ENCODE data around the gene KANSL3.
"Not testable (repeated sequence)": the region's sequence is repeated elsewhere in the genome, so short reads cannot be mapped to it uniquely, and the experiment has no call there.

KANSL3 gene

DNA sequence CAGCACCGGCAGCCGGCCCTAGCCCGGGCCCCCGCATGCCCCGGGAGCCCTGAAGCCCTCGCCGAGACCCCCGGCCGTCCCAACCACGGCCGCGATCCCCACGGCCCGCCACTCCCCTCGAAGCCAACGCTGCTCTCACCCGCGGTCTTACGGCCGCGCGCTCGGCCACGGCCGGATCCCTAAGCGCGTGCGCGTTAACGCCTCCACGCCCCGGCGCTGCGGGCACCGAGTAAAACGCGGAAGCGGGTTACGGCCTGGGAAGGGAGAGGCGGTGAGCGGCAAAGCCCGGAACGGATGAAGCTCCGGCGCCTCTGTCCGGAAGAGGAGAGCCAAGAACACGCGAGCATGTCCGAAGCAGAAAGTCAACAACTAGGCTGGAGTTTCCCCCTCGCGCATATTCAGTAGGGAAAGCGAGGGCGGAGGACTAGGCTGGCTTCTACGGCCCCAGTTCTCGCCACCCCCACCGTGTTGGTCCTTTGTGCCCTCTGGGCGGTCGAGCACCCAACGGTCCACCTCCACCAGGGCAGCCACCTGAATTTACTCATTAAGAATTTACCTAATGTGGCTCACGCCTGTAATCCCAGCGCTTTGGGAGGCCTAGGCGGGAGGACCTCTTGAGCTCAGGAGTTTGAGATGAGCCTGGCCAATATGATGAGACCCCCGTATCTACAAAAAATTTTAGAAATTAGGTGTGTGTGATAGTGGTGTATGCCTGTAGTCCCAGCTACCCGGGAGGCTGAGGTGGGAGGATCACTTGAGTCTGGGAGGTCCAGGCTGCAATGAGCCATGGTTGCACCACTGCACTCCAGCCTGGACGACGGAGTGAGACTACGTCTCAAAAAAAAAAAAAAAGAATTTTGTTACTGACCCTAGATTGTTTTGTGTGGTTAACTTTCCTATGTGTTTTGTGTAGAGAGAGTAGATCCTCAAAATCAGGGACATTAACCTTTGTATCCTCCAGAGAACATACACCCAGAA is at the start of gene KANSL3:
Gene KANSL3, minus strand, starts transcription at position 169 of the 978 bp plus-strand sequence. CDS start 1,177 bp downstream, outside the sequence.
- peak; percentile 84 to 86 for DNase-seq (ENCODE audit: low read depth in 2 of 2)

DNA sequence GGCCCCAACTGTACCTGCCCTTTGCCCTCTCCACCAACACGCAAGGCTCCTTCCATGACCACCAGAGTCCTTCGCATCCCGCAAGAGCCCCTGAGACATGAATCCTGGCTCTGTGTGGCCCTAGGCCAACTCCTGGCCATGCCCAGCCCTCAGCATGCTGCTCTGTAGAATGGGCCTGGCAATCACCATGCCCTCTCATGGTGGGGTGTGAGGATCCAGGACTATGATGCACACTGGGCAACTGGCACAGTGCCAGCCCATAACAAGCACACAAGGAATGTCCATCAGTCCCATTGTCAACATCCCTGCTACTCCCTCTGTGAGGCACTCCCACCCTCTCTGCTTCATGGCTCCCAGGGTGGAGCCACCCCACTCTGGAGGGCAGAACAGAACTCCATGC is 49.2 kb upstream of the KANSL3 start:
- DNase-seq (ENCODE audit: low read depth in 2 of 2), result no peak

DNA sequence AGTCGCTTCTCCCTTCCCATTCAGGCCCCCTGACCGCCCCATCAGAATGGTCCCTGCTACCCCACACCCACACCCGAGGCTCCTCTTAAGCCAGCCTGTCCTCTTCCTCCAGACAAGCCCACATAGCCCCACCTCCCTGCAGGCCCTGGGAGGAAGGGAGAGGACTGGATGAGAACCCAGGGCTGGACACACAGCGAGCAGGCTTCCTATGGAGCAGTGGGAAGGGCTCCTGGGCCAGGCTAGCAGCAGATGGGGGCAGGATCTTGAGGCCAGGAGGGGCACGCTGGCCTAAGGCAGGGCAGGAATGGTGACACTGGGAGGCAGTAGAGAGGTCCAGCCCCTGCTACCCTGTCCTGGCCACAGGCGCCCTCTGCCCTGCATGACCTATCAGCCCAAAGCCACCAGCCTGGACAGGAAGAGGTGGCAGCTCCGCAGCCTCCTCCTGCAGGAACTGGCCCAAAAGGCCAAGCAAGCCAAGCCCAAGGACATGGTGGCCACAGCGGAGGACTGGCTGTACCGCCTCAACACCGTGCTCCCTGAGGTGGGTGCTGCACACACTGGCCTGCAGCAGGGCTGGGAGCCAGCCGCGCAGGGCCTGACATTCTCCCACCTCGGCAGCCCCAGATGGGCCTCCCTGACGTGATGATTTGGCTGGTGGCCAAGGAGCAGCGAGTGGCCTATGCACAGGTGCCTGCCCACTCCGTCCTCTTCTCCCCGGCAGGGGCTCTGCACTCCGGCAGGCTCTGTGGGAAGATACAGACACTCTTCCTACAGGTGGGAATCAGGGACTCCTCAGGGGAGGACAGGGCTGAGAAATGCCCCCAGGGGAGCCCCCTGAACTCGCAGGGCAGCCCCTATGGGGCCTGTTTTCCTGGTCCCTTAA is 47.7 kb upstream of the KANSL3 start:
- DNase-seq (ENCODE audit: low read depth in 2 of 2), result no peak

DNA sequence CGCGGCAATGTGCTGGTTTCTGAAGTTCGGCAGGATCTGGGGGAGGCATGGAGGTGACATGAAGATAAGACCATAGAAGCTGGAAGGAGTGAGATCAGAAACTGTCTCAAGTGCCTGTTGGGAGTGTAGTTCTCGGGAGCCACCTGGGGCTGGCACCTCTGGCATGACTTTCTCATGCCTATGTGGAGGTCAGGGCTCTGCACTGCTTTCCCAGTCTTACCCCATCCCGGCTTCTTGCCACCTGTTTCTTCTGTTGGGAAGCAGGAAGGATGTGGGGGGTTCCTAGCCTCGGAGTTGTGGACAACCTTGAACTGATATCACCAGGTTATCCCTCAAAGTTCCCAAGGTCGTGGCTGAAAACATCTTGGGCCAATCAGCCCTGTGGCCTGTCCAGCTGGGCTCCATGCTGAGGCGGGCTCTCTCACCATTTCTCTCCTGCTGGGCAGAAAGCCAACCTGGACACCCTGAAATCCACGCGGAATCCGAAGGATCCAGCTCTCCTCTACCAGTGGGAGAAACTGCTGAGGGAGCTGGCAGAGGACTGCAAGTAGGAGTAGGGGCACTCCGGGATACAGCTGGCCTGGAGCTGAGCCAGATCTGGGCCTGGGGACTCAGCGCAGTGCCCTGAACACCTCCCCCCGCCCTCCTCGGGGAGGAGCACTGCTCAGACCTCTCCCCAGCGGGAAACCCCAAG is 46.9 kb upstream of the KANSL3 start:
- DNase-seq (ENCODE audit: low read depth in 2 of 2), result no peak

DNA sequence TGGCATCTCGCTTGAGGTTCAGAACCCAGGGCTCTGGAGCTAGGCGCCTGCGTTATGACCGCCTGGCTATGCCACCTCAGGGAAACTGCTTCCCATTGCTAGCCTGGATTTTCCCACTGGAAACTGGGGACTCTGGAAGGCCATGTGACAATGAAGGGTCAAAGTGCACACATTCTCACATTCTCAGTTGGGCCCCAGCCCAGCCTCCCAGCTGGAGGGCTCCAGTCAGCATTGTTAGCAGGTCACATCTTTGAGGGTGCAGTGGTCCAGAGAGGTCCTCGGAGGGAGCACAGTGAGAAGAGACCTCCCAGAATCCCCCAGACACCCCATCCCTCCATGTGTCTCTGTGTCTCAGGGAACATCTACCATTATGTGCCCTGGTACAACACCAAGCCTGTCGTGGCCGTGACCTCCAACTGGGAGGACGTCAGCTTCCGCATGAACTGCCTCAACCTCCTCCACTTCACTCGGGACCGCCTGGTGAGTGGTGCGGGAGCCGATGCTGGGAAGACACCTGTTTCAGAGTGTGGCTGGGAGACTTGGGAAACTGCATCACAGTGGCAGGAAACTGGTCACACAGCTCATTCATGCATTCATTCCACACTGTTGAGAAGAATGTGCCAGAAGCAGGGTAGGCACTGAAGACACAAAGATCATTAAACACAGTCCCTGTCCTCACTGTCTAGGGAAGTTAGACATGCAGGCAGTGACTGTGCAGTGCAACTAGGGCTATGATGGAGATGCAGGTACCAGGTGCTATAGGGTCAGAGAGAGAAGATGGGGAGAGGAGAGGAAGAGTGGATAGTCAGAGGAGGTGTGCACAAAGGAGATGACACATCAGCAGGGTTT is 46.1 kb upstream of the KANSL3 start:
- DNase-seq (ENCODE audit: low read depth in 2 of 2), result no peak

DNA sequence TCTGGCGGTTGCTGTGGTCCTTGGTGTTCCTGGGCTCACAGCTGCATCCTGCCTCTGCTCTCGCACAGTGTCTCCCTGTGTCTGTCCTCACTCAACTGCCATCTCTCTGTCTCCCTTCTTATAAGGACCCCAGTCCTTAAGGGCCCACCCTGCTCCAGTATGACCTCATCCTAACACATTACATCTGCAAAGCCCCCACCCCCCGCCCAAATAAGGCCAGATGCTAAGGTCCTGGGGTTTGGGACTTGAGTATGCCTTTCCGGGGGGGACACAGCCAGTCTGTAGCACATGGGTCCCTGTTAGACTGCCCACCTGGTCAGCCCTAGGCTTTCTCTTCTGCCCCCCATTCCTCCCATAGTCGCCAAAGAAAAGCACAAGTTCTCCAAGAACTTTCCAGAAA is 45.2 kb upstream of the KANSL3 start:
- DNase-seq (ENCODE audit: low read depth in 2 of 2), result no peak

DNA sequence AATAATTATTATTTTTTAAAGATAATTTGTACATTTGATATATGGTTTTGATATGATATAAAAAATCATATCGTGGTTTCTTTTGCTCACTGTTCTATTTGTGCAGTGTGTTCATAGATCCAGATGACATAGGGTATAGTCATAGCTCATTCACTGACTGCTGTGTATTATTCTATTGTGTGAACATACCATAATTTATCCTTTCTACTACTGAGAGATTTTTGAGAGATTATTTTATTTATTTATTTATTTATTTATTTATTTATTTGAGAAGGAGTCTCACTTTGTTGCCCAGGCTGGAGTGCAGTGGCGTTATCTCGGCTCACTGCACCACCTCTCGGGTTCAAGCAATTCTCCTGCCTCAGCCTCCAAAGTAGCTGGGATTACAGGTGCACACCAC is 43.4 kb upstream of the KANSL3 start:
- no peak for DNase-seq (ENCODE audit: low read depth in 2 of 2)

DNA sequence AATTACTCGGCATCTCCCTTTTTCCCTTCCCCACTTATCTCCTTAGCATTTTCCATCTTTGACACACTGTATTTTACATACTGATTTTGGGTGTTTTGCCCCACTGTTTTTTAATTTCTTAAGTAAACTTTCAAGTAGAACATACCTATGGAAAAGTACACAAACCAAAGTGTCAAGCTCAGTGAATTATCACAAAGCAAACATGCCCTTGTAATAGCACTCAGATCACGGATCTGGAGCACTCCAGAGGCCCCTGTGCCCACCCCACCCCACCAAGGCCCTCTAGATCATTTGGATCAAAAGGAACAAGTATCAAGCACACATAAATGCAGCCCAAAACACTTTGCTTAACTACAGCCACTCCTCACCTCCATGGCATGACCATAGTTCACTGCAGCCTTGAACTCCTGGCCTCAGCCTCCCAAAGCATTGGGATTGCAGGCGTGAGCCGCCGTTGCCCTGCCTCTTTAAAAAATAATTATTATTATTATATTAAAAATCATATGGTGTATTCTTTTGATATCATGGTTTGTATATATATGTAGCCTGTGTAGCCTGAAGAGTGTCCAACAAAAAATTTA is 42.5 kb upstream of the KANSL3 start:
- no peak for DNase-seq (ENCODE audit: low read depth in 2 of 2)

DNA sequence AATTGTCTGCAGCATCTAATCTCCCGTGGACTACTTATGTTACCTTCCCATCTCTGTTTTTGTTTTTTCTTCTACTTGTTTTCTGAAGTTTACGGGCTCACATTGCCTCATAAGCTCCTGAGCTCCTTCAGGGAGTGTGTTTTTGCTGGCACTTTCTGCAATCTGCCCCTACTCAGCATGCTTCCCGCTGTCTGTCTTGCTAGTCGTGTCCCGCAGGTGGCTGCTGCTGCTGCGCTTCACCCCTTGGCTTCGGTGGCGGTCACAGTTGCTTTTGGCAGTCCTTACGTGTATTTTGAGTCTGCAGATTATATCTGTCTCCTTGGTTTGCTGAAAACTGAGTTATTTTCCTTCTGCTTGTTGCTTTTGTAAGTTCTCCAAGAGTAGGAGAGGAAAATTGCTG is 41.7 kb upstream of the KANSL3 start:
- DNase-seq (ENCODE audit: low read depth in 2 of 2), result no peak

DNA sequence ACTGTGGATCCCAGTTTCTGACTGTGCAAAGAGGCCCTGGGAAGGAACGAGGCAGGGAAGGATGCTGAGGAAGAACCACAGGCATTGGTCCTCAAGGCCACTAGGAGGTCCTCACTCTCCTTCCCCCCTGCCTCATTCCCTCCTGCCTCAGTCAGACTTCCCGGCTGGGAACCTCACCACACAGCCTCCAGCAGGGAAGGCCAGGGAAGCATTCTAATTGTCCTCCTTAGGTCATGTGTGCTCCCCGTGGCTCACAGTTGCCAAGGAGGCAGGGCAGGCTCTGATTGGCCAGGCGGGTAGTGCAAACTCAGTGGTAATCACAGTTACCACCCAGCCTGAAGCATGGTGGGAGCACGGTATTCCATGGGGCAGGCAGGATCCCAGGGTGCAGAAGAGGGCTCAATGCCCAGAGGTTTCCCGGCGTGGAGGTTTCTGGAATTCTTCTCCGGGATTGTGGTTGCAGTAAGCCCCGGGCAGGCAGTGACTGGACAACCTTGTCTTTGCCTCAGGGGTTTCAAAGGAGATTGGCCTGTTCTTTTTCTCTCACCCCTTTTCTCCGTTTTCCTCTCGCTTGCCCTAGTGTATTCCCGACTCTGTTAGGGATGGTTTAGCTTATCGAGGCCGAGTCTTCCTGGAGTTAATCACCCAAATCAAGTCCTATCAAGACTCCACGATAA is 31.6 kb upstream of the KANSL3 start:
- no peak for DNase-seq (ENCODE audit: low read depth in 2 of 2)

DNA sequence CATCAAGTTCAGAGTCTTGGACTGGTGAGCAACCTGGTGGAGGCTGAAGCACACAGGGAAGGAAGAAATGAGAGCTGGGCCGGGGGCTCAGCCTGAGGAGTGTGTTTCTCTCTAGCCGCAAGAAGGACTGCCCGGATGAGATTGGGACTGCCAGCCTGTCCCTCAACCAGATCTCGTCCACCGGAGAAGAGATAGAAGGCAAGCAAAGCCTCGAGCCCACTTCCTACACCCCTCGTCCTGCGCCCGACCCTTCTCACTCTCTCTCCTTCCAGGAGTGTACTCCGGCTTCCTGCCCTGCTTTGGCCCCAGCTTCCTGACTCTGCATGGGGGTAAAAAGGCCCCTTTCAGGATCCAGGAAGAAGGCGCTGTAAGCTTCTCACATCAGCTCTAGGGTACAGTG is 30.7 kb upstream of the KANSL3 start:
- DNase-seq (ENCODE audit: low read depth in 2 of 2), result no peak

DNA sequence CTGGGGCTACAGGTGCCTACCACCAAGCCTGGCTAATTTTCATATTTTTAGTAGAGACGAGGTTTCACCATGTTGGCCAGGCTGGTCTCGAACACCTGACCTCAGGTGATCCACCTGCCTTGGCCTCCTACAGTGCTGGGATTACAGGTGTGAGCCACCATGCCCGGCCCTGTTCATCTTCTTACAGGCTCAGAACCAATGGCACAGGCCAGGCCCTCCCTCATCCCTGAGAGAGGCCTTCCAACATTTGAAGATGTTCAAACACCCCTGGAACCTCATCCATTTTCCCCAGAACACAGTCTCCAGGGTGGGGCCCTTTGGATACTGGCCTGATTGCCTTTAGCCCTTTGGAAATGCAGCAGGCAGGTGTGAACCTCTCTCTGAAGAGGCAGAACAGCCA is 27.6 kb upstream of the KANSL3 start:
- DNase-seq (ENCODE audit: low read depth in 2 of 2), result not testable (repeated sequence)

DNA sequence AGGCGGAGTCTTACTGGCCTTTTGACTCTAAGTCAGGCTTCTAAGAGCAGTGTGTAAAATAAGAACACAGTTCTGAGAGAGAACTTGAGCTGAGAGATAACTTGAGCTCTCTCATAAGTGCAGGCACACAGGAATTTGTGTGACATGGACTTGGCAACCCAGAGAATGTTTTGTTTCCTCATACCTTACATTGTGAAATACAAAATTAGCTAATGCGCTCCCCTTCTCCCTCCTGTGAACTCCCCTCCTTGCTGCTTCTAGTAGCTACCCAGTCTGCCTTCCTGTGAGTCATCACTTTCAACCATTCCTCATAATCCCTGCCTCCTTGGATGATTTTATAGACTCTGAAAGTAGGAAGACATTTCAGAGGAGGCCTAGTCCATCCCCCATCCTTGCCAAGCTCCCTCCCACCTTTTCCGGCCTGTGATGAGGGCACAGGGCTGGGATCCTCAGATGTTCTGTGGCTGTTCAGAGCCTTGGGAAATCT is 27.0 kb upstream of the KANSL3 start:
- DNase-seq (ENCODE audit: low read depth in 2 of 2), result no peak

DNA sequence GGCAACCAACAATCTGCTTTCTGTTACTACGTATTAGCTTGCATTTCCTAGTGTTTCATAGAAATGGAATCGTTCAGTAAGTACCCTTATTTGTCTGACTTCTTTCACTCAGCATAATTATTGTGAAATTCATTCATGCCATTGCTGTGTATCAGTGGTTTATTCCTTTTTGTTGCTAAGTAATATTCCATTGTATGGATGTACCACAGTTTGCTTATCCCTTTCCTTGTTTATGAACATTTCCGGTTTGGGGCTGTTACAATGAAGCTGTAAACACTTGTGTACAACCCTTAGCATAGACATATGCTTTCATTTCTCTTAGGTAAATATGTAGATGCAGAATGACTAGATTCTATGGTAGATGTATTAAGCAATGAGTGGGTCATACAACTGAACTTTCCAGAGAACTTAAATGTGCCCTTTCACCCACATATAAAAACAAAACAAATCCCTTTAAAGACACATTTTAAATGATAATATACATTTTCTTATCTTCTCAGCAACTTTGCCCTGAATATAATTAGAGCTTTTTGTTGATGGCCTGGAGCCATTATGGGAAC is 26.3 kb upstream of the KANSL3 start:
- no peak for DNase-seq (ENCODE audit: low read depth in 2 of 2)

DNA sequence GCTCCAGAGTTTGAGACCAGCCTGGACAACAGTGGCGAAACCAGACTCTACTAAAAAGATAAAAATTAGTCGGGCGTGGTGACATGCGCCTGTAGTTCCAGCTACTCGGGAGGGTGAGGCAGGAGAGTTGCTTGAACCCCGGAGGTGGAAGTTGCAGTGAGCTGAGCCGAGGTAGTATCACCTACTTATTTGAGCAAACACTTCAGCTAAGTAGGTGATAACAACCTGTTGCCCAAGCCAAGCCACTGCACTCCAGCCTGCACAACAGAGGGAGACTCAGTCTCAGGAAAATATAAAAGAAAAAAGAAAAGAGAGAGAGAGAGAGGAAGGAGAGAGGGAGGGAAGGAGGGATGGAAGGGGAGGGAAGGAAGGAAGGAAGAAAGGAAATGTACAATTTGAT is 25.7 kb upstream of the KANSL3 start:
- DNase-seq (ENCODE audit: low read depth in 2 of 2), result no peak

DNA sequence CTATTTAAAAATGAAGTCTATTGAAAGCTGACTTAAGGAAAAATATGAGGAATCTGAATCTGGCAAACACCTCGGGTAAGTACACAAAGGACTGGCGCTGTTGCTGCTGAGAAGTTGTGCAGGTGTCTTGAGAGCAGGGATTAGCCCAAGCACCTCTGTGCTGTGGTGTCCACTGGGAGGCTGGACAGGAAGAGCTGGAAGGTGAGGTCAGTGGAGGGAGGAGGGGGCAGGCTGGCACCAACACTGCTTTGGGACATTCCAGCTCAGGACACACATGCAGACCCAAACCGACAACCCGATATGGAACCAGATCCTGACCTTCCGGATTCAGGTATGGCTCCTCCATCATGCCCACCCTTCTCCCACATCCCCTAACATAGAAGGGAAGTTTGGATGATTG is 25.1 kb upstream of the KANSL3 start:
- DNase-seq (ENCODE audit: low read depth in 2 of 2), result no peak

DNA sequence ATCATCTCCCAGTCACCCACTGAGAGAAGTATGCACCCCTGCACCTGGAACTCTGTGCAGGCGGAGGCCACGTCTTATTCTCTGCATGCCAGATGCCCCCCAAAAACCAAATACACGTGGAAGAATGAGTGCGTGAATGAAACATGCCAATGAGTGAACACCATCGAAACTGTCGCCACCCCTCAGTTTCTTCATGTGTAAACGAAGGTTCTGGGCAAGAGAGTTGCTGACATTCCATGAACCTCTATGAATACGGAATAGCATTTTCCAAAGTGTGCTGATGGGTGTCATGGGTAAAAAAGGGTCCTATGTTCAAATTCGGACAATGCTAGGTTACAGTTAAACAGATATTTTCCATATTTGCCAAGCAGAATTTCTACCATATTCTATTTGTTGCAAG is 24.2 kb upstream of the KANSL3 start:
- no peak for DNase-seq (ENCODE audit: low read depth in 2 of 2)

DNA sequence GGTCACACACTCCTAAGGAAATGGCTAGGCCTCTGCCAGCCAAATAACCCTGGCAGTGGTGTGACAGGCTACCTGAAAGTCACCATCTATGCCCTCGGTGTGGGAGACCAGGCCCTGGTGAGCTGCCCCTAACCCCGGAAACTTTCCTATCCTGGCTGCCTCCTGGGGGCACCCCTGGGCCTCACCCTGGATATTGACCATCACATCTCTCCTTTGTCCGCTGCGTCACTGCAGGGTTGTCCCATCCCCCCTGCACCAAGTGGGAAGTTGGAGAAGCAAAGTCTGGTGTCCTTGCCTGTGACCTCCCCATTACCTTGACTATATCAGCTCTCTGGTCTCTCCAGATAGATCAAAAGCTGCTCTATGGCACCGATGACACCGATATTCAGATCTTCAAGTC is 23.2 kb upstream of the KANSL3 start:
- no peak for DNase-seq (ENCODE audit: low read depth in 2 of 2)

DNA sequence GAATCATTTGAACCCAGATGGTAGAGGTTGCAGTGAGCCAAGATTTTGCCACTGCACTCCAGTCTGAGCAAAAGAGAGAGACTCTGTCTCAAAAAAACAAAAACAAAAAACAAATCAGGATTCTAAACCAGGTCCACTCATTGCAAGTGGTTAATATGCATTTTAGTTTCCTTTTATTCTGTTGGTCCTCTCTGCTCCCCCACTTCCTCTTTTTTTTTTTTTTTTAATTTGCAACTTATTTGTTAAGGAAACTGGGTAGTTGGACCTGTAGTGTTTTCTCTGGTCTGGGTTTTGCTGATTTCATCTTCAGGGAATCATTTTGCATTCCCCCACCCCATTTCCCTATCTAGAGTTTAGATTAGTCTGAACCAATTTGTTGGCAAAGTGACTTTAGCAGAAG is 18.4 kb upstream of the KANSL3 start:
- no peak for DNase-seq (ENCODE audit: low read depth in 2 of 2)

DNA sequence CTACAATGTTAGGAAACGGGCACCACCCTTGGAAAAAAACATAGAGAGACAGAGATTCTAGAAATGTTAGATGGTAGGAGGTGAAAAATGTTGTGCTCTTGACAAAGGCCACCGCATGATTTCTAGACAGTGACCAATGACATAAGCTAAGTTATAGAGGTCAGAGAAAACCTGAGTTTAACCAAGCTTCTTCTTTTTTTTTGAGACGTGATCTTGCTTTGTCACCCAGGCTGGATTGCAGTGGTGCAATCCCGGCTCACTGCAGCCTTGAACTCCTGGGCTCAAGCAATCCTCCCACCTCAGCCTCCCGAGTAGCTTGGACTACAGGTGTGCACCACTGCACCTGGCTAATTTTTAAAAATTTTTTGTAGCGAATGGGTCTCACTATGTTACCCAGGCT is 17.4 kb upstream of the KANSL3 start:
- no peak for DNase-seq (ENCODE audit: low read depth in 2 of 2)
